ENCODE measurements around the gene SLC6A4.
"Not testable (repeated sequence)": the region's sequence is repeated elsewhere in the genome, so short reads cannot be mapped to it uniquely, and the experiment has no call there.

Gene SLC6A4

GRCh38 chr17:30238387-30239088 lies 3.0 kb upstream of the SLC6A4 start:
- DNase-seq = no peak

GRCh38 chr17:30238003-30238344 lies 2.5 kb upstream of the SLC6A4 start:
- DNase-seq = no peak

- DNase-seq = no peak
These were observed 2.0 kb upstream of the SLC6A4 start for GRCh38 chr17:30237296-30238002.

GRCh38 chr17:30236766-30237165 lies 1.3 kb upstream of the SLC6A4 start:
- peak; percentile 58 for DNase-seq

GRCh38 chr17:30236297-30236624 lies 764 bp upstream of the SLC6A4 start:
- no peak for DNase-seq

- no peak for DNase-seq
These were observed 533 bp downstream of the SLC6A4 start for GRCh38 chr17:30234964-30235363.

GRCh38 chr17:30234296-30234695 lies 1.2 kb downstream of the SLC6A4 start:
- DNase-seq = no peak

GRCh38 chr17:30232824-30233427 lies 2.6 kb downstream of the SLC6A4 start:
- no peak for DNase-seq

GRCh38 chr17:30232015-30232823 lies 3.3 kb downstream of the SLC6A4 start:
- no peak for DNase-seq

GRCh38 chr17:30230596-30231125 lies 4.8 kb downstream of the SLC6A4 start:
- DNase-seq = no peak

GRCh38 chr17:30230009-30230408 lies 5.5 kb downstream of the SLC6A4 start:
- DNase-seq = not testable (repeated sequence)

- DNase-seq = no peak
These were observed 6.5 kb downstream of the SLC6A4 start for GRCh38 chr17:30229012-30229411.

- no peak for DNase-seq
These were observed 7.5 kb downstream of the SLC6A4 start for GRCh38 chr17:30228011-30228410.

- no peak for DNase-seq
These were observed 8.6 kb downstream of the SLC6A4 start for GRCh38 chr17:30226878-30227277.

GRCh38 chr17:30225919-30226553 lies 9.5 kb downstream of the SLC6A4 start:
- DNase-seq = no peak

- DNase-seq = no peak
These were observed 10.4 kb downstream of the SLC6A4 start for GRCh38 chr17:30225112-30225511.

- DNase-seq = no peak
These were observed 11.0 kb downstream of the SLC6A4 start for GRCh38 chr17:30224419-30224960.

- DNase-seq = no peak
These were observed 12.7 kb downstream of the SLC6A4 start for GRCh38 chr17:30222721-30223175.

- DNase-seq = no peak
These were observed 13.2 kb downstream of the SLC6A4 start for GRCh38 chr17:30222251-30222650.

- no peak for DNase-seq
These were observed 14.2 kb downstream of the SLC6A4 start for GRCh38 chr17:30221346-30221745.

GRCh38 chr17:30220414-30220813 lies 15.1 kb downstream of the SLC6A4 start:
- DNase-seq = no peak

GRCh38 chr17:30219833-30220232 lies 15.7 kb downstream of the SLC6A4 start:
- no peak for DNase-seq

All from OCI-M1 (cell line).